ENCODE measurements around the gene AKR1A1.
A peak's percentile ranks its signal among the peaks of the same experiment; 100 is the strongest.
"Not testable (repeated sequence)": the region's sequence is repeated elsewhere in the genome, so short reads cannot be mapped to it uniquely, and the experiment has no call there.

The AKR1A1 gene

DNA sequence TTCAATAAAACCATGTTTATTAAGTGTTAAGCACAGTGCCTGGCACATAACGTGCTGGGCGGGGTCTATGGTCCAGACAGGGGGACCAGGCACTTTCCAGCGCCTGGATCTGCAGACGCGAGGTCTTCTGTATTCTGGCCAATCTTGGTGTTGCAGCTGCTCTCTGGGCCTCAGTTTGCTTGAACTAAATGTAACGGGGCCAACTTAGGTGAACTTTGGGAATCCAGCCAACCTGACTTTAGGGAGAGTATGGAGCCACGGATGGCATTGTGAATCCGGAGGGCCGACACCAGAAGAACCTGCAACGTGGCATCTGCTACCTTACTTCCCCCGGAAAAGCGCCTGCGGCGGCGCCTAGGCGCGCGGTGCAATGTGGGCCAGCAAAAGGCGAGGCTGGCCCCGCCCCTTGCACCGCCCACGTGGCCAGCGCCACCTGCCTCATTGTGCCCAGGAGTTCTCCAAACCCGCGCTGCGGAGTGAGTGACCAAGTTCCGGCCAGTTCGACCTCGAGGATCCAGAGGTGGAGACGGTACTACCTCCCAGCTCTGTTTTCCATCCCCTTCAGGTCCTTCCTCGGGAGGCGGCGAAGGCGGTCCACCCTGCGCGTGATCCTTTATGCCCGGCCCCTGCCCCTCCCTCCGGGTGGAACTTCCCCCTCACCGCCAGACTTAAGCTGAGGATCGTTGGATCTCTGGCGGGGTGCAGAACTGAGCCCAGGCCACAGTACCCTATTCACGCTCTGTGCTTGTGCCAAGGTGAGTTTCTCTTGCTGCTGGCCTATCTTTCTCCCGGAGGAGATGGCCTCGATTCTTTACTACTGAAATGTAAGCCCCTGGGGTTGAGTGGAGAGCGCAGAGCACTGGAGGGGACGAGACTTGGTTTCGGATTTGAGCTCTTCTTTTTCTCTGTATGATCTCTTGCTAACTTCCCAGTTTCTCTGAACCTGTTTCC, at the start of gene AKR1A1:
Gene AKR1A1, plus strand, starts transcription at position 426 of the 951 bp plus-strand sequence. CDS start 10,969 bp downstream, outside the sequence.
- DNase-seq, result peak; percentile 50 to 97 (median 80)

DNA sequence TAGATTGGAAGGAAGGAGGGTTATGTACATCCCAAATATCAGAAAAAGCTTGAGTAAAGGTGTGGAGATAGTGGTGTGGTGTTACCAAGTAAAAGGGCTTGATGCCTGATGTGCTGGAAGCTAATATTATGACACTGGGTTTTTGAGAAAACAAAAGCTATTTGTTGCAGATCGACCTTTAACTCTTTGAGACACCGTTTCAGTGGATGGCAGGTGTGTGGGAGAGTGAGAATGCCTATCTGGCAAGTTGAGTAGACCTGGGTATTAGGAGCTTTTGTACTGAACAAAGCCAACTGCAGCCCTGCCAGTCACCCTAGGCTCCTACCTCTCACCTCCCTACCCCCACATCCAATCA, 49.1 kb upstream of the AKR1A1 start:
- peak in 1 of 51 donors; percentile 57 for DNase-seq

DNA sequence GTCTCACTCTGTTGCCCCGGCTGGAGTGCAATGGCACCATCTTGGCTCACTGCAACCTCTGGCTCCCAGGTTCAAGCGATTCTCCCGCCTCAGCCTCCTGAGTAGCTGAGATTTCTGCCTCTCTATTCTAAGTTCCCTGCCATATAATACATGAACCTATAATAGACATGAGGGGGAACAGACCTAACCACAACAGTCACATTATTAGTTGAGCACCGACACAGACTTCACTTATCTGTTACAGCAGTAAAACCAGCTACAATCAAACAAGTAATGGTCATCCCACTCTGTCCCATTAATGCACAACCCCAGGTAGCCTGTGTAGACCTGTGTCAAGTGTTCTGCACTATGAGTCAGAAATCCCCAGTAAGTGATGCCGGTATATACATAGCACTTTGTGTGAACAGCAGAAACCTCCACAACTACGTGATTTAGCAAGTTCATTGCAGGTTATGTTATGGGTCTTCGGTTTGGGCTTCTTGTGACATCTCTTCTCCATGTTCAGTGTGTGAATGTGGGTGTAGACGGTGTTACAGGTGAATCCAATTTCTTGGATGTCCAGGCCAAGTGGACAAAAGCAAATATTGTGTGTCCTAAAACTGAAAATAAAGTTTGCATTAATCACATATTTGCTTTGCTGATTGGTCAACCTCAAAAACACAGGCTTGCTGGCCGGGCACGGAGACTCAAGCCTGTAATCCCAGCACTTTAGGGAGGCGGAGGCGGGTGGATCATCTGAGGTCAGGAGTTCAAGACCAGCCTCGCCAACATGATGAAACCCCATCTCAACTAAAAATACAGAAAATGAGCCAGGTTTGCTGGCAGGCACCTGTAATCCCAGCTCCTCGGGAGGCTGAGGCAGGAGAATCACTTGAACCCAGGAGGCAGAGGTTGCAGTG, 46.9 kb upstream of the AKR1A1 start:
- no peak for DNase-seq

DNA sequence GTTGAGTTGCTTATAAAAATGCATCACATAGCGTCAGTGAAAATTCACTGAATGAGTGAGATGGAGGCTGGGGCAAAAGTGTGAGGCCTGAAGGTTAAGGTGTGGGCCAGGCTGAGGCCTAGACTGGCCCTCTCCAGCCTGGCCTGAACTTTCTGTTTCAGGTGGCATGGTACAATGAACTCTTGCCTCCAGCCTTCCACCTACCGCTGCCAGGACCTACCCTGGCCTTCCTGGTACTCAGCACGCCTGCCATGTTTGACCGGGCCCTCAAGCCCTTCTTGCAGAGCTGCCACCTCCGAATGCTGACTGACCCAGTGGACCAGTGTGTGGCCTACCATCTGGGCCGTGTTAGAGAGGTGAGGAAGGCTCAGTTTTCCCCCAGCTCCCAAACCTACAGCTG, 43.4 kb upstream of the AKR1A1 start:
- DNase-seq, result no peak

DNA sequence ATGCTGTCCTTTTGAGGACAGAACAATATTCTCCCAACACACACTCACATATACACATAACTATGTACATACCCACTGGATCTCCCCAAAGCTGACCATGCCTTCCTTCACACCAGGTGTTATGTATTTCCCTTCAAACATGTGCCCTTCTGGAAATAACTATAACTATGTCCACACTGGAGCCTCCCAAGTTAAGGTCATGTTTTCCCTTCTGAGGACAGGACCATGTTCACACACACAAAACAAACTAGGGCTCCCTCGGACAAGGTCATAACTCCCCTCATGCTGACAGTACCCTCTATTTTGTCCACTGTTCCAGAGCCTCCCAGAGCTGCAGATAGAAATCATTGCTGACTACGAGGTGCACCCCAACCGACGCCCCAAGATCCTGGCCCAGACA, 42.7 kb upstream of the AKR1A1 start:
- DNase-seq, result no peak

DNA sequence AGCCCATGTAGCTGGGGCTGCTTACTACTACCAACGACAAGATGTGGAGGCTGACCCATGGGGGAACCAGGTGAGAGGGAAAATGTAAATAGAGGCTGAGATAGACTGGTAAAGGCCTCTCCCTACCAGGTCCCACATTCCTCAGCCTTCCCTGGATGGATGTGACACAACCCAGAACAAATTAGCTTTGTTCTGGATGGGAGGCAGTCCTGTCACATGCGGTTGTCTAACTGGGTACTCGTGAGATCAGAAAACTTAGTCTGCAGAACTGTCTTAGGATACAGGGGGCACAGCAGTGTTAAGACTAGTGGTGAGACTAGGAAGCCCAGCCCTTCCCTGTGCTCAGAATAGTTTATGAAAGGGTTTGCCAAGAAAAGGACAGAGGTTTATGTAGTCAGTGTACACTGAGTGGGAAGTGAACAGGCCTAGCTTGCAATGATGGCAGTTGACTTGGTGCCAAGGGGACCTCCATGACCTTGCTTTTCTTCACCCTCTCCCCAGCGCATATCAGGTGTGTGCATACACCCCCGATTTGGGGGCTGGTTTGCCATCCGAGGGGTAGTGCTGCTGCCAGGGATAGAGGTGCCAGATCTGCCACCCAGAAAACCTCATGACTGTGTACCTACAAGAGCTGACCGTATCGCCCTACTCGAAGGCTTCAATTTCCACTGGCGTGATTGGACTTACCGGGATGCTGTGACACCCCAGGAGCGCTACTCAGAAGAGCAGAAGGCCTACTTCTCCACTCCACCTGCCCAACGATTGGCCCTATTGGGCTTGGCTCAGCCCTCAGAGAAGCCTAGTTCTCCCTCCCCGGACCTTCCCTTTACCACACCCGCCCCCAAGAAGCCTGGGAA, 42.1 kb upstream of the AKR1A1 start:
- no peak for DNase-seq

DNA sequence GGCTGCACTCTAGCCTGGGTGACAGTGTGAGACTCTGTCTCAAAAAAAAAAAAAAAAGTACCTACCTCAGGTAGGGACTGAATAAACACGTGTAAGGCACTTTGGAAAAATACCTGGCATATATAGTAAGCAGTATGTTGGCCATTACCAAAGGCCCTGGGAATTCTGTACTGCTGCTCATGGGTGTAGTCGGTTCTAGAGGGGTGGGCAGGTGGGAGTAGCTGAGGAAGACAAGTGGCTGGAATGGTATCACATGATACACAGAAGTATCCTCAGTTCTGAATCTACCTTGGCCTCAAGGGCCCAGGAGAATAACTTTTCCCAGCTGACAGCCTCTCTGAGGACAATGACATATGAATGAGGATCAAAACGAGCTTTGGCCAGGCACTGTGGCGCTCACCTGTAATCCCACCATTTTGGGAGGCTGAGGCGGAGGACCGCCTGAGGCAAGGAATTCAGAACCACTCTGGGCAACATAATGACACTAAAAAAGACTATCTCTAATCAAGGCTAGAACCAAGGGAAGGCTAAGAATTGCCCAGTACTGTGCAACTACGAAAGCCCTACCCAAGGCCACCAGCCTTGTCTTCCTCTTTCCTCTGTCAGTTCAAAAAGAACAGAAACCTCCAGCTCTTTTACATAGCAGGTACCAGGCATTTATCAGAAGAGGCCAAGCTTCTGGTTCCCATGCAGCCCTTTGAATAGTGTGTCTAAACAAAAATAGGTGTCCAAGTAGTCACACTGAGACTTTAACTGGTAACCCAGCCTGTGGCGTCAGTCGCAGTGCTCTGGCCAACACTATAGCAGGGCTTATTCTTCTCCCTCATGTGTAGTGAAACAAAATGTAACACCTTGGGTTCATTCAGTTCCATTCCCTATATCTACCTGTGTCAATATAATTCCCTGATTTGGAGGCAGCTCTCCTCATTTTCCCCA, 40.3 kb upstream of the AKR1A1 start:
- no peak for DNase-seq

DNA sequence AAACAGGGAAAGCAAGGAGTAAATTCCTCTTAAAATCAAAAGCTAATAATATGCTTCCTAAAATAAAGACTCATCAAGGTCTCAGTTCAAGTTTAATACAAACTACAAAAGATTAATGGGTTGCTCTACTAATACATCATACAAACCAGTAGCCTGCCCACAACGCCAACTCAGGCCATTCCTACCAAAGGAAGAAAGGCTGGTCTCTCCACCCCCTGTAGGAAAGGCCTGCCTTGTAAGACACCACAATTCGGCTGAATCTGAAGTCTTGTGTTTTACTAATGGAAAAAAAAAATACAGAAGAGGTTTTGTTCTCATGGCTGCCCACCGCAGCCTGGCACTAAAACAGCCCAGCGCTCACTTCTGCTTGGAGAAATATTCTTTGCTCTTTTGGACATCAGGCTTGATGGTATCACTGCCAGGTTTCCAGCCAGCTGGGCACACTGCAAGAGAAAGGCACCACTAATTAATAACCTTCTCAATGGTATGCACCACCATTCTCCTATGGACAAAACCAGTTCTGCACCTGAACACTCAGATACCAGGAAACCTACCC, 39.6 kb upstream of the AKR1A1 start:
- DNase-seq, result peak in 15 of 51 donors; percentile 11 to 58 (median 32)

DNA sequence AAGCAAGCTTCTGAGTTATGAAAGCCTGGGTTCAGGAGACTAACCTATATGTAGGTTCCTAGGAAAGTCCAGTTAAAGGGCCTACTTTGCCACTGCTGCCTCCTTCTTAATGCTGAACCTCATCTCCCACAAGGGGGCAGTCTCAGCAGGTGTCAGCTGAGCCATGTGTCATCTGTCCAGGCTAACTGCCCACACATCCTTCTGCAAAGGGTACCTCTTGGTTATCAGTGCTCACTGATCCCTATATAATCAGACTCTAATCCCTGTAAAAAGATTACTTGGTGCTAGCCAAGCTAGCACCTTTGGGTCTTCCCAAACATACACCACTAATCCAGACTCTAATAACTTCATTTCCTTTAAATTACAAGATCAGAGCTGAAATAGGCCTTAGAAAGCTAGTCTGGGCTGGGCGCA, 38.0 kb upstream of the AKR1A1 start:
- DNase-seq, result peak in 19 of 51 donors; percentile 8 to 59 (median 28)

DNA sequence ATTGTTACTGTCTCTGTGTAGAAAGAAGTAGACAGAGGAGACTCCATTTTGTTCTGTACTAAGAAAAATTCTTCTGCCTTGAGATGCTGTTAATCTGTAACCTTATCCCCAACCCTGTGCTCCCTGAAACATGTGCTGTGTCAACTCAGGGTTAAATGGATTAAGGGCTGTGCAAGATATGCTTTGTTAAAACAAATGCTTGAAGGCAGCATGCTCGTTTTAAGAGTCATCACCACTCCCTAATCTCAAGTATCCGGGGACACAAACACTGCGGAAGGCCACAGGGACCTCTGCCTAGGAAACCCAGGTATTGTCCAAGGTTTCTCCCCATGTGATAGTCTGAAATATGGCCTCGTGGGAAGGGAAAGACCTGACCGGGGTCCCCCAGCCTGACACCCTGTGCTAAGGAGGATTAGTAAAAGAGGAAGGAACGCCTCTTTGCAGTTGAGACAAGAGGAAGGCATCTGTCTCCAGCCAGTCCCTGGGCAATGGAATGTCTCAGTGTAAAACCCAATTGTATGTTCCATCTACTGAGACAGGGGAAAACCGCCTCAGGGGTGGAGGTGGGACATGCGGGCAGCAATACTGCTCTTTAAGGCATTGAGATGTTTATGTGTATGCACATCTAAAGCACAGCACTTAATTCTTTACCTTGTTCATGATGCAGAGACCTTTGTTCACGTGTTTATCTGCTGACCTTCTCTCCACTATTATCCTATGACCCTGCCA, 36.9 kb upstream of the AKR1A1 start:
- not testable (repeated sequence) for DNase-seq

DNA sequence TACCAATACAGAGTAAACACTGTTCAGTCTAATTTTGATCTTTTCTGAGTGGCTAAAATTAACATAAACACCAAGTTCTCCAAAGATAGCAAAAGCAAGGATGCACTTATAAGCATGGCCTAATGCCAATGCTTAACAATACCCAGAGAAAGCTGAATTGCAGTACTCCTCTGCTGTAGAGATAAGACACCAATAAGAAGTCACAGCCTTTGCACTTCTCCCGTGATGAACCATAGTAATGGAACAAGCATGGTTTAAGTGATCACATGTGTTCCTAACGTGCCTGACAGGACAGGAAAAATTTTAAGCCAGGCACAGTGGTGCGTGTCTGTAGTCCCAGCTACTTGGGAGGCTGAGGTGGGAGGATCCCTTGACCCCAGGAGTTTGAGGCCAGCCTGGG, 34.6 kb upstream of the AKR1A1 start:
- no peak for DNase-seq

DNA sequence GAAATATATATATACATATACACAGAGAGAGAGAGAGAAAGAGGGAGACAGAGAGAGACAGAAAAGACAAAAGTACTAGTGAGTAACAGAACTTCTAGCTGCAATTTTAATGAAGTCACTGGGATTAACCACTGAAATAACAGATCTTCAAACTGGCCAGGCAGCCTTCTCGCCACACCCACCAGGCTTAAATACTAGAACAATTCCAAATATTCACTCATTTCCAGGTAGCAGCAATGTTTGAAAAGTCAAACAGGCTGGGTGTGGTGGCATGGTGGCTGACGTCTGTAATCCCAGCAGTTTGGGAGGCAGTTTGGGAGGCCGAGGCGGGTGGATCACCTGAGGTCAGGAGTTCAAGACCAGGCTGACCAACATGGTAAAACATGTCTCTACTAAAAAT, 34.2 kb upstream of the AKR1A1 start:
- DNase-seq, result no peak

DNA sequence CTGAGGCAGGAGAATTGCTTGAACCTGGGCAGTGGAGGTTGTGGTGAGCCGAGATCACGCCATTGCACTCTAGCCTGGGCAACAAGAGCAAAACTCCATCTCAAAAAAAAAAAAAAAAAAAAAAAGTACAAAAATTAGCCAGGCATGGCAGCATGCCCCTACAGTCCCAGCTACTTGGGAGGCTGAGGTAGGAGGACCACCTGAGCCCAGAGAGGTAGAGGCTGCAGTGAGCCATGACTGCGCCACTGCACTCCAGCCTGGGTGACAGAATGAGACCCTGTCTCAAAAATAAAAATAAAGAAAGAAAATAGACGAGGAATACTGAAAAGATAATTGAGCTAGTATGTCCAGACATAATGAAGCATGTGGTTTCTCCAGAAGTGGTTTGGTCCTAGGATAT, 32.3 kb upstream of the AKR1A1 start:
- DNase-seq, result not testable (repeated sequence)

DNA sequence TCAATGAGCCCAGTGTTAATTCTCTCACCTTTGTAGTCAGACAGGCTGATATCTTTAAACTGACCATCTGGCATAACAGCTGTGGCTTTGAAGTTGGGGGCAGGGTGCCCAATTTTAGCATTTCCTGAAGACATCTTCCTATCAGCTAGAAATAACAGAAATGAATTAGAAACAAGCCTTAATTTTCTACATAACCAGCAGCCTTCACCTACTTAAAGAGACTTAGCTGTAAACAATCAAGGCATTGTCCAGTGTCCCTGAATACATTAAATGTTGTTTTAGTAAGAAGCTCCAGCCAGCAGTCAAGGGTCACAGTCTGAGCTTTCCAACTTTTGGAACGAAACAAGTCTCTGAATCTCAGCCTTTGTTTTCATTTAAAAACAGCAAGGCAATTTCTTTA, 31.7 kb upstream of the AKR1A1 start:
- peak in 2 of 51 donors; percentile 19 to 41 for DNase-seq

DNA sequence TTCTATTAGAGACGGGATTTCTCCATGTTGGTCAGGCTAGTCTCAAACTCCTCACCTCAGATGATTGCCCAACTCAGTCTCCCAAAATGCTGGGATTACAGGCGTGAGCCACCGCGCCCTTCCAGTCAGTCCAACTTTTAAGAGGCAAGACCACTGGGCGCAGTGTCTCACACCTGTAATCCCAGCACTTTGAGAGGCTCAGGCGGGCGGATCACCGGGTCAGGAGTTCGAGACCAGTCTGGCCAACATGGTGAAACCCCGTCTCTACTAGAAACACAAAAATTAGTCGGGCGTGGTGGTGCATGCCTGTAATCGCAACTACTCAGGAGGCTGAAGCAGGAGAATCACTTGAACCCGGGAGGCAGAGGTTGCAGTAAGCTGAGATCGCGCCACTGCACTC, 30.9 kb upstream of the AKR1A1 start:
- not testable (repeated sequence) for DNase-seq

DNA sequence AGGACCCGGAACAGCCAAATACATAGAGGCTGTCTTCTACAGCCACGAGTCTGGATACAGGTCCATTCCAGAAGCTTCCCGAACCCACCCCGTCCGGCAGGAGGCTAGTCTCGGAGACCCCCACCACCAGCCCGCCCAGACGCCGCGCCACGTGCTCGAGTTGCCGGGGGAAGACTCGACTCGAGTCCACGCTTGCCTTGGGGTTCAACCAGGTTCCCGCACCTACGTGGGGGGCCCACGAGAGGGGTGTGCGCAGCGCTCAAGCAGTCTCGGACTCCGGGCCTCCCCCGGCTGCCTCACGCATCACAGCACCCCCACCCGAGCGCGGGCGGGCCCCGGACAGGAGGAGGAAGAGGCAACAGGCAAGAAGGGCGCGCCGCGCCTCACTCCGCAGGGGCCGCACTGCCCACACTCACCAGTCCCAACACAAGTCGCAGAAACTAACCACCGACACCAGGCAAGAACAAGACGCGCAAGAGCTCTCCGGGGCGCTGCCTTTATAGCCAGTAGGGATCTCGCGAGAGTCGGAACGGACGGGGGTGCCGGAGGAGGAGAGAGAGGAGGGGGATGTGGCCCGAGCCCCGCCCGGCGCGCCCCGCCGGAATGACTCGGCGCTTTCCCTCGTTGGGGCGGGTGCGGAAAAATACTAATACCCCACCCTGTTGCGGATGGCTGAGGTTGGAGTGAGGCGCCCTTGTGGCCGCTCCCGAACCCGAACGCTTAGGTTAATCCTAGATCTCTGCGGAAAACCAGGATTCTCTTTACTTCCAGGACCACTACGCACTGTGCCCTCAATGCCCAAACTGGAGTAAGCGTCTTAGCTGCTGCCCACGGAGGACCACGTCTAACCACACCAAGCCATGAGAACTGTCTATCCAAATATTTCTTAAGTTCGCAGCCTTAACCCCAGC, 29.0 kb upstream of the AKR1A1 start, which contains the start of gene PRDX1:
Gene PRDX1, minus strand, starts transcription at position 472 of the 911 bp plus-strand sequence. CDS start 2,841 bp downstream, outside the sequence.
- DNase-seq, result peak; percentile 60 to 98 (median 93)

DNA sequence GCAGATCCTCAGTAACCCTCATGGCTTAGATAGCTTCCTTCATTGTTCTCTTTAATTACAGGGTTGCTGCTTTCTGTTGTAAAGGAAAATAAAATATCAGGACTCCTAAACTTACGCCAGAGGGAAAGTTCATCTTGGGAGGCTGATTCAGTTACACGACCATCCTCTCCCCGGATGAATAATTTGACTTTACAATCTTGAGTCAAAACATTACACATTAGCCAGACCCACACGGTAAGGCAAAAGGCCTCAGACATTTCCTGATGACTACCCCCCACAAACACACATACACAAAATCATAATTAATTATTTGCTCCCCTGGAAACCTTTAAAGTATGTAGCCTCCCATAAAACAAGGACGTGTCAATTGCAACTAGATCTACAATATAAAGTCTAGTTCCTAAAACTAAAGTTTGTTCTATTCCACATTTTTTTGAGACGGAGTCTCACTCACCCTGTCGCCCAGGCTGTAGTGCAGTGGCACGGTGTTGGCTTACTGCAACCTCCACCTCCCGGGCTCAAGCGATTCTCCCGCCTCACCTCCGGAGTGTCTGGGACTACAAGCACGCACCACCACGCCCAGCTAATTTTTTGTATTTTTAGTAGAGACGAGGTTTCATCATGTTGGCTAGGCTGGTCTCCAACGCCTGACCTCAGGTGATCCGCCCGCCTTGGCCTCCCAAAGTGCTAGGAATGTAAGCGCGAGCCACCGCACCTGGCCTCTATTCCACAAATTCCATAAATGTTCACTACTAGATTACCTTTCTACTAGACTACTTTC, 28.1 kb upstream of the AKR1A1 start:
- peak in 1 of 51 donors; percentile 59 for DNase-seq

All from hypothalamus (tissue), 51 donors.